CD1c-positive myeloid dendritic cell (primary cell): ENCODE data around the gene TAS1R3.

ENCODE experiments used
- DNase-seq: peaks from one replicate; pipeline ENCODE4 v3.0.0-alpha.2; 2016; ENCODE audit errors: extremely low spot score

TAS1R3 gene

DNA sequence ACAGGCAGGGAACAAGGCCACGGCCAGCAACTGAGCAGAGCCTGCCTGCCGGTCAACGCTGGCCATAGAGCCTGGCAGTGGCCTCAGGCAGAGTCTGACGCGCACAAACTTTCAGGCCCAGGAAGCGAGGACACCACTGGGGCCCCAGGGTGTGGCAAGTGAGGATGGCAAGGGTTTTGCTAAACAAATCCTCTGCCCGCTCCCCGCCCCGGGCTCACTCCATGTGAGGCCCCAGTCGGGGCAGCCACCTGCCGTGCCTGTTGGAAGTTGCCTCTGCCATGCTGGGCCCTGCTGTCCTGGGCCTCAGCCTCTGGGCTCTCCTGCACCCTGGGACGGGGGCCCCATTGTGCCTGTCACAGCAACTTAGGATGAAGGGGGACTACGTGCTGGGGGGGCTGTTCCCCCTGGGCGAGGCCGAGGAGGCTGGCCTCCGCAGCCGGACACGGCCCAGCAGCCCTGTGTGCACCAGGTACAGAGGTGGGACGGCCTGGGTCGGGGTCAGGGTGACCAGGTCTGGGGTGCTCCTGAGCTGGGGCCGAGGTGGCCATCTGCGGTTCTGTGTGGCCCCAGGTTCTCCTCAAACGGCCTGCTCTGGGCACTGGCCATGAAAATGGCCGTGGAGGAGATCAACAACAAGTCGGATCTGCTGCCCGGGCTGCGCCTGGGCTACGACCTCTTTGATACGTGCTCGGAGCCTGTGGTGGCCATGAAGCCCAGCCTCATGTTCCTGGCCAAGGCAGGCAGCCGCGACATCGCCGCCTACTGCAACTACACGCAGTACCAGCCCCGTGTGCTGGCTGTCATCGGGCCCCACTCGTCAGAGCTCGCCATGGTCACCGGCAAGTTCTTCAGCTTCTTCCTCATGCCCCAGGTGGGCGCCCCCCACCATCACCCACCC is at the start of gene TAS1R3:
TAS1R3 (plus strand) TSS at position 213 of the 898 bp plus-strand sequence; CDS start at position 279, 66 bp downstream.
- no peak for DNase-seq

DNA sequence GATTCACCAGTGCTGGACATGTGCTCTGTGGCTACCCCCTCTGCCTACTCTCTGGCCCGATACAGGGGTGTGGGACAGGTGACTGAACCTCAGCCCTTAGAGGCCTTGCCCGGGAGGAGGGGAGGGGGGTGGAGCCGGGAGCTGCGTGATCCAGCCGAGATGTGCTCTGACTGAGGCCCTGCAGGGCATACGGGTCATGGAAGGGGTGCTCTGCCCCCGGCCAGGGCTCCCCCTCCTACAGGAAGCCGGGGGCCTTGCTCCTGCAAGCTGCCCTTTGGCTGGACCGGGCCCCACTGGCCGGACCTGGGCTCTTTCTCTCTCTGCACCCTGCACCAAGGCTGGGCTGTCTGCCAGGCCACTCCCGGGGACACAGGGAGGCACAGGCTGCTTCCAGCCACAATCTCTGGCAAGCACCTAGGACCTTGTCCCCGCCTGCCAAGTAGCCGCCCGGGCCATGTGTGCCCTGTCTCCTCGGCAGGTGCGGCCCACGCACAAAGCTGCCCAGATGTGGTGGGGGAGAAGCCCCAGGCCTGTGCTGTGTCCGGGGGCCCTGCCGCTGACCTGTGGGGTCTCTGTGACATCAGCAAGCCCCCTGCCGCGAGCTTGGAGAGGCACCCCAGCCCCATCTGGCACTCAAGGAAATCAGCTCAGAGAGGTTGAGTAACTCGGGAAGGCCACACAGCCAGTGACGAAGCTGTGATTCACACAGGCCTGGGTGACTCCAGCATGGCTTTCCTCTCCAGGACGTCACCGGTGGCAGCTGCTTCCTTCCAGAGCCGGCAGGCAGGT is 49.4 kb upstream of the TAS1R3 start:
- peak; percentile 27 for DNase-seq

DNA sequence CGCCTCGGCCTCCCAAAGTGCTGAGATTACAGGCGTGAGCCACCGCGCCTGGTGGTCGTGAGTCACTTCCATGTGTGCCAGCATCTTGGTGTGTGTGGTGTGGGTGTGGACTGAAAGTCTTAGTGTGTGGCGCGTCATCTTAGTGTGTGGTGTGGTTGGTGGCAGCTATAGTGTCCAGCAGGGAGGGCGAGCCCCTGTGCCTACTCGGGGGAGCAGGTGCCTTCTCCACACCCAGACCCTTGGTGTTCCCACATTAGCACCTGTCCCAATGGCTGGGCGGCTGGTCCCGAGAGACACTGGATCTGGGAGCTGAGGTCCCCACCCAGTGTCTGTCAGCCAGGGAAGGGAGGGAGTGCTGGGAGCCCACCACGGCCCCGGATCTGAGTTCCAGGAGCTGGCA is 48.1 kb upstream of the TAS1R3 start:
- DNase-seq, result peak; percentile 18

DNA sequence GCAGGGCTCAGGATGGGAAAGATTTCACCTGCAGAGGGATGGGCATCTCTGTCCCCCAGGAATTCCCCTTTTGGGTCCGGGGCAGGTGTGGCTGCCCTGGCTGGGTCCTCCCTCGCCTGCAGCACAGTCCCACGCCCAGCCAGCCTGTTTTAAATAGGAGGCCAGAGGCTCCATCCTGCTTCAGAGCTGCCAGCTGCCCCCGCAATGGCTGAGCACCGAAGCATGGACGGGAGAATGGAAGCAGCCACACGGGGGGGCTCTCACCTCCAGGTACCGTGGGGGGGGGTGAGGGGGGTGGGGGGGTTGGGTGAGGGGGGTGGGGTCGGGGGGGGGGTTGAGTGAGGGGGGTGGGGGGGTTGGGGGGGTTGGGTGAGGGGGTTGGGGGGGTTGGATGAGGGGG is 47.3 kb upstream of the TAS1R3 start:
- DNase-seq, result no peak

DNA sequence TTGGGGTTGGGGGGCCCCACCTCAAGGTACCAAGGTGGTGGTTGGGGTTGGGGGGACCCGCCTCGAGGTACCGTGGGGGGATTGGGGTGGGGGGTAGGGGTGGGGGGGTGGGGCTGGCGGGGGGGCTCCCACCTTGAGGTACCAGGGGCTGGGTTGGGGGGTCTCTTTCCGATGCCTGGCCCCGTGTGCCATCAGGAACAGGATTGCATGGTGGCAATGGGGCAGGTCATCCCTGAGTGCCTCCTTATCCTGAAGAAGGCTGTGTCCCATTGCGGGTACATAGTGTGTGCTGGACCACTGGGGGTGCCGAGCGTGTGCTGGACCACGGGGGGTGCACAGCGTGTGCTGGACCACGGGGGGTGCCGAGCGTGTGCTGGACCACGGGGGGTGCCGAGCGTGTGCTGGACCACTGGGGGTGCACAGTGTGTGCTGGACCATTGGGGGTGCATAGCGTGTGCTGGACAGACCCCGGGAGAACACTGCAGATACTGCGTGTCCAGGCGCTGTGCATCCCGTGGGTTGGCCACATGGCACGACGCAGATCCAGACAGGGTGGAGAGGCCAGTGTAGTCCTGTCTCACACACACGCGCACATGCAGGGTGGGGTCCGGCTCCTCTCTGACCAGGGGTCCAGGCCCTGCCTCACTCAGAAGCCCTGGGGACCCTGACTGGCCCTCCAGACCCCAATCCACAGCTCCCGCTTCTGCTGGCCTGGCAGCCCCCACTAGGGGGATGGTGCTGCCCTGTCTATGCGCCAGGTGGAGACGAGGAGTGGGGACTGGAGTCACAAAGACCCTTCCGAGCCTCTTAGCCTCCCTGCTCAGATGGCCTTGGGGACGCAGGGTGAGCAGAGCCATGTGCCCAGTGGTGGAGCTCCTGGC is 46.6 kb upstream of the TAS1R3 start:
- no peak for DNase-seq

DNA sequence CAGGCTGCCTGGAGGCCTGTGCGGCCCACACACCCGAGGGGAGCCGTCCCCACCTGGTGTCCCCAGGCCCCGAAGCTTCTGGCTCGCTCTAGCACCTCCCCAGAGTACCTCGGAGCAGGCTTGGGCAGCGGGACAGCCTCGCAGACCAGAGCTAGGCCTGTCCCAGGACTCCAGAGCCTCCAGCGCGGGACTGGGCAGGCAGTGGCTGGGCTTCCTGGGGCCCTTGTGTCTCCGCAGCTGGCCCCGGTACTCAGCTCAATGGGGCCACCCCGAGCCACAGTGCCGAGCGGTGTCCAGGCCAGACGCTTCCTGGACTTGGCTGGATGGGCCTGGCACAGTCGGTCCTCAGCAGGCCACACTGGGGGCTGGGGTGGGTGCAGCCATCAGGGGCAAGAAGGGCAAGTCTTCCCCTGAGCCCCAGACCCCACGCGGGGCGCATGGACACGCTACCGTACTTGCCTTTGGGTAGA is 45.9 kb upstream of the TAS1R3 start:
- DNase-seq, result no peak

DNA sequence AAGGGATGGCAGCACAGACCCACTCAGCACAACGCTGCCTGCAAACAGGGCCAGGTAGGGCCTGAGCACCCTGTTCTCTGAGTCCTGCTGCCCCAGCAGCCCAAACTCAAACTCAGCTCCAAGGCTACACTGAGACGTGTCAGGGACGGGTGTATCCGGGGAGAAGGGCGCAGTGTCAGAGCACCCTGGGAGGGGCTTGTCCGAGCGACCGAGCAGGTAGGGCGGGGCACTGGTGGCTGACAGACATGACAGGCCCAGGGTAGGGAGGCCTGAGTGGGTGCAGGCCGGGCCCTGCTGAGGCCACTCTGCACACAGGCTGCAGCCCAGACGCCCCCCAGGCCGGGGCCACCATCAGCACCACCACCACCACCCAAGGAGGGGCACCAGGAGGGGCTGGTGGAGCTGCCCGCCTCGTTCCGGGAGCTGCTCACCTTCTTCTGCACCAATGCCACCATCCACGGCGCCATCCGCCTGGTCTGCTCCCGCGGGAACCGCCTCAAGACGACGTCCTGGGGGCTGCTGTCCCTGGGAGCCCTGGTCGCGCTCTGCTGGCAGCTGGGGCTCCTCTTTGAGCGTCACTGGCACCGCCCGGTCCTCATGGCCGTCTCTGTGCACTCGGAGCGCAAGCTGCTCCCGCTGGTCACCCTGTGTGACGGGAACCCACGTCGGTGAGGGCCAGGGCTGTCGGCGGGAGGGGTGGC is 45.3 kb upstream of the TAS1R3 start:
- DNase-seq, result no peak

DNA sequence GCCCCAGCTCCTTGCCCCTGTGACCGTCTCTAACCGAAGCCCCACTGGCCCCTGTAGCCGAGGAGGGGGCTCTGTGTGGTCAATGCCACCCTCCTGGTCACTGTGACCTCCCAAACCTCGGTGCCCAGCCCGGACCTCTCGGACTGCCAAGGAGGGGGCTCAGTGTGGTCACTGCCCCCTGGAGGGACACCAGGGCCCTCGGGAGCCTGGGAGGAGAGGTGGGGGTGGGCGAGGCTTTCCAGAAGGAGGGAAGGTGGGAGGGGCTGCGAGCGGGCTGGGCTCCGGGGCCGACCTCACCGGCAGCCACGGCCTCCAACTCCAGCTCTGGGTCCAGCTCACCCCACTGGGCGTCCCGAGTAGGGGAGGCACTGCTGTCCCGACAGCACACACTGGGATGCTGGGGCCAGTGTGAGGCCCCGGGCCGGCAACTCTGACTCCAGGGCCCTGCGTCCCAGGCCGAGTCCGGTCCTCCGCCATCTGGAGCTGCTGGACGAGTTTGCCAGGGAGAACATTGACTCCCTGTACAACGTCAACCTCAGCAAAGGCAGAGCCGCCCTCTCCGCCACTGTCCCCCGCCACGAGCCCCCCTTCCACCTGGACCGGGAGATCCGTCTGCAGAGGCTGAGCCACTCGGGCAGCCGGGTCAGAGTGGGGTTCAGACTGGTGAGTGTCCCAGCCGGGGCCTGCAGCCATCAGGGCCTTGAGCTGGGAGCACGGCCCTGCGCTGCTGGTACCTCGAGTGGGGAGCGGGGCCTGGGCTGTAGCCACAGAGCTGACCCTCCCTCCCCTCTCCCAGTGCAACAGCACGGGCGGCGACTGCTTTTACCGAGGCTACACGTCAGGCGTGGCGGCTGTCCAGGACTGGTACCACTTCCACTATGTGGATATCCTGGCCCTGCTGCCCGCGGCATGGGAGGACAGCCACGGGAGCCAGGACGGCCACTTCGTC is 44.5 kb upstream of the TAS1R3 start:
- no peak for DNase-seq

DNA sequence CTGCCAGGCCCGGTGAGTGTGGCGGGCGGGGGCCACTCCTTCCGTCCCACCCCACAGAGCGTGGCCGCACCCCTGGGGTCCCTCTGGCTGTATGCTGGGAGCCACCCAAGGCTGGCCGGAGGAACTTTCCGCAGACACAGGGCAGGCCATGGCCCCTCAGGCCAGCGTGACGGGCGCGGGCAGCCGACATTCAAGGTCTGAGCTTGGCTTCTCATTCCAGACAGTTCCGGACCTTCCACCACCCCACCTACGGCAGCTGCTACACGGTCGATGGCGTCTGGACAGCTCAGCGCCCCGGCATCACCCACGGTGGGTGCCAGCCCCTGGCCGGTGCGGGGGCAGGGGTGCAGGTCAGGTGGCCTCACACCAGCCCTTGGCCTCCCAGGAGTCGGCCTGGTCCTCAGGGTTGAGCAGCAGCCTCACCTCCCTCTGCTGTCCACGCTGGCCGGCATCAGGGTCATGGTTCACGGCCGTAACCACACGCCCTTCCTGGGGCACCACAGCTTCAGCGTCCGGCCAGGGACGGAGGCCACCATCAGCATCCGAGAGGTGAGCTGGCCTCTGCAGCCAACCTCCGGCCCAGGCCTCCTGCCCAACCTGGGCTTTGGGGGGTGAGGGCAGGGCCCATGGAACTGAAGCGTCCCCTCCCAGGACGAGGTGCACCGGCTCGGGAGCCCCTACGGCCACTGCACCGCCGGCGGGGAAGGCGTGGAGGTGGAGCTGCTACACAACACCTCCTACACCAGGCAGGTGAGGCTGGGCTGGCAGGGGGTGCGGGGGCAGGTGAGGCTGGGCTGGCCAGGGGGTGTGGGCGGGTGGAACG is 43.6 kb upstream of the TAS1R3 start:
- DNase-seq, result no peak

DNA sequence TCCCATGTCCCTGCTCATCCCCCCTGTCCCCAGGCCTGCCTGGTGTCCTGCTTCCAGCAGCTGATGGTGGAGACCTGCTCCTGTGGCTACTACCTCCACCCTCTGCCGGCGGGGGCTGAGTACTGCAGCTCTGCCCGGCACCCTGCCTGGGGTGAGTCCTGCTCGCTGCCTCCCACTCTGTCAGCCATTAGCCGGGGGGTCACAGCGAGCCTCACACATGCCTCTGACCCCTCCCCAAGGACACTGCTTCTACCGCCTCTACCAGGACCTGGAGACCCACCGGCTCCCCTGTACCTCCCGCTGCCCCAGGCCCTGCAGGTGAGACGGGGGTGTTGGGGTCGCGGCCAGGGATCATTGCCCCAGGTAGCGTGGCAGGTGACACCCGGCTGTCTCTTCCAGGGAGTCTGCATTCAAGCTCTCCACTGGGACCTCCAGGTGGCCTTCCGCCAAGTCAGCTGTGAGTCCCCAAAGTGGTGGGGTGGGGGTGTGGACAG is 40.8 kb upstream of the TAS1R3 start:
- peak; percentile 57 for DNase-seq

DNA sequence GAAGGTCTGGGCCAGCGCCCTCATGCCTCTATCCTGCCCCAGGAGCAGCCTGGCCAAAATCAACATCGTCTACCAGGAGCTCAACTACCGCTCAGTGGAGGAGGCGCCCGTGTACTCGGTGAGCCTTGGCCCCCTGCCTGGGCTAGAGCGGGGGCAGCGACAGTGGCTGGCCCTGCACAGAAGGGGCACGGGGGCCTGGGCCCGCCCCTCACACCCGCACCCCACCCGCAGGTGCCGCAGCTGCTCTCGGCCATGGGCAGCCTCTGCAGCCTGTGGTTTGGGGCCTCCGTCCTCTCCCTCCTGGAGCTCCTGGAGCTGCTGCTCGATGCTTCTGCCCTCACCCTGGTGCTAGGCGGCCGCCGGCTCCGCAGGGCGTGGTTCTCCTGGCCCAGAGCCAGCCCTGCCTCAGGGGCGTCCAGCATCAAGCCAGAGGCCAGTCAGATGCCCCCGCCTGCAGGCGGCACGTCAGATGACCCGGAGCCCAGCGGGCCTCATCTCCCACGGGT is 40.0 kb upstream of the TAS1R3 start:
- no peak for DNase-seq

DNA sequence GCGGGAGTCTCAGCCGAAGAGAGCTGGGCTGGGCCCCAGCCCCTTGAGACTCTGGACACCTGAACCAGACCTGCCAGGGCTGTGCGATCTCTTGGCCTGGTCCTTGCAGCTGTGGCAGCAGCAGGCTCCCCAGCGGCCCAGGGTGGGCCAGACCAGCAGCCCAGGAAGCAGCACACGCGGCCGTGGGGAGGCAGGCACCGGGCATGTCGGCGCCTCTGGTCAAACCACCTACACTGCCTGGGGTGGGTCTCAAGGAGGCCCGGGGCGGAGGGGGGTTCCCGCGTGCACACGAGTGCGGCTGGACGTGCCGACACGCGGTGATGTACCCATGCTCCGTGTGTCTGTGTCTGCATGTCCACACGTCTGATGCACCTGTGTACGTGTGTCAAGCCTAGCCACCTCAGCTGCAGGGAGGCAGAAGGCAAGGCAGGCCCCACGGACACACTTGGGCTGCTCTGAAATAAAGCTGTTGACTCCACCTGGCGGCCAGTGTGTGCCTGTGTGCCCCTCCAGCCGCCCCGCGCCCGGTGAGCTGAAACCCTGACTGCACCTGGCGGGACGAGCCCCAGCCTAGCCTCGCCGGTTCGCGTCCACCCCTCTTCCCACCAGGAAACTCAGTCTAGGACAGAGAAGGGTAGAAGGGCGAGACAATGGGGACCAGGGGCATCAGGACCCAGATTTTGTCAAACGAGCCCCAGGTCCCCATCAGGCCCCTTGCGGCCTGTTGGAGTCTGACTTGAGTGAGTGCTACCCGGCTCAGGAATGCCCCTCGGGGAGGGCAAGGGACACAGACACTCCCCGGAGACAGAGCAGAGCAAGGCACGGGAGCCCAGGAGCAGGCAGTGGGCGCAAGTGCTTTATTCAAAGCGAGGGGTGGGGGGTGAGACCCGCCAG is 39.3 kb upstream of the TAS1R3 start:
- peak; percentile 40 for DNase-seq

DNA sequence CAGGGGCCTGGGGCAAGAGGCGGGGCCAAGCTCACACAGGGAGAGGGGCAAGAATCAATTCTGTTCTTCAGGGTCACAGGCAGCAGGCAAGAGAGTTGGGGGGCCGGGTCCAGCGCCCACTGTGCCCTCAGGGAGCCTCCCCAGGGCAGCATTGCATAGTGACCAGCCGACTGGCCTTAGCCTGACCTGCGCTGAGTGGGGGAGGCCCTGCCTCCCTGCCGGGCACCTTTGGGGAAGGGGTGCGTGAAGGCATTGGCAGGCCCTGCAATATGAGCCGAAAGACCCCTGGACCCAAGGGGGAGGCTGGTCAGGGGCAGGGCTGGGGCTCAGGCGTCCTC is 38.7 kb upstream of the TAS1R3 start:
- DNase-seq, result no peak

DNA sequence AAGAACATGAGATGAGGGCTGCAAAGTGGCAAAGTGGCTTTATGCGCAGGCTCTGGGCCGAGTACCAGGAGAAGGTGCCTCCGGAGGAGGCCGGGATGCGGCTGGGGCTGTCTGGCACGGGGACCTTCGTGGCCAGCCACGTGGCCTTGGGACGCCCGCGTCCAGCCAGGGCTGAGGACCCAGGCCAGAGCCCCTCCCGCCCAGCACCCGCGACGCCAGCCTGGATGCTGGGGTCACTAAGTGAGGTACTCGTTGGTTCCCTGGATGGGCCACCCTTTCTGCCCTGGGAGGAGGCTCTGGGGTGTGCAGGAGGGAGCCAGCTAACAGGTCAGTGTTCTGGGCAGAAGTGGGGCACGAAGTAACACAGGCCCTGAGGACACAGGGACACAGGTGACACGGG is 38.2 kb upstream of the TAS1R3 start:
- DNase-seq, result no peak

DNA sequence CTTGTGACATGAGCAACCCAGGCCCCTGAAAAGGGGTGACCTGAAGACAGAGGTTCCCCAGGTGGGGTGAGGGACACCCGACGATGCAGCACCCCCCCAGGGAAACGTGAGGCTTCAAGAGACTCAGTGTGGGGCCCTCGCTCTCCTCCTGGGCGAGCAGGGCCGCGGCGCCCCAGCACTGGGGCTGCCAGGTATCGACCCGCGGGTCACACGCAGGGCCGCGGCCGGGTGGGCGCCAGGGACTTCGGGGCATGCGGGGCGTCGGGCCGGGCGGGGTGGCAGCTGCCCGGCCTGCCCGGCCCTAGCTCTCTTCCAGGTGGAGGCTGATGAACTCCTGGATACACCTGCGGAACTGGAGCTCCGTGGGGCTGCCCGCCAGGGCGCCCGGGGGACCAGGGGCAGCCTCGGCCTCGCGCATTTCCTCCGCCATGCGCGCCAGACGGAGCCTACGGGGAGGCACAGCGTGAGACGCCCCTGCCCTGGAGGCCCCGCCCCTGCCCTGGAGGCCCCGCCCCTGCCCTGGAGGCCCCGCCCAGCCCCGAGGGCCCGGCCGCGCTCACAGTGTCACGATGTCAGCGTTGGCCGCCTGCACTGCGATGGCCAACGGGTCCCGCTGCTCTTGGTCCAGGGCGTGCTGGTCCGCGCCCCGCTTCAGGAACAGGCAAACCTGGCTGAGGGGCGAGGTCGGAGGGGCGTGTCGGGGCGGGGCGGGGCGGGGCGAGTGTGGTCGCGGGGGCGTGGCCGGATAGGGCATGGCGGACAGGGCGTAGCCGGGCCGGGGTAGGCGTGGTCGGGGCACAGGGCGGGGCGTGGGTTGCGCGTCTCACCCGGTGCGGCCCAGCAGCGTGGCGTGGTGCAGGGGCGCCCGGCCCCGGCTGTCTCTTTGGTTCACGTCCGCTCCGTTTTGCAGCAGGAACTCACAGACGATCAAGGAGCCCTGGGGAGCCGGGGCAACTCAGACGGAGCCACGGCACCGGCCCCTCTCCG is 37.5 kb upstream of the TAS1R3 start:
- DNase-seq, result no peak

DNA sequence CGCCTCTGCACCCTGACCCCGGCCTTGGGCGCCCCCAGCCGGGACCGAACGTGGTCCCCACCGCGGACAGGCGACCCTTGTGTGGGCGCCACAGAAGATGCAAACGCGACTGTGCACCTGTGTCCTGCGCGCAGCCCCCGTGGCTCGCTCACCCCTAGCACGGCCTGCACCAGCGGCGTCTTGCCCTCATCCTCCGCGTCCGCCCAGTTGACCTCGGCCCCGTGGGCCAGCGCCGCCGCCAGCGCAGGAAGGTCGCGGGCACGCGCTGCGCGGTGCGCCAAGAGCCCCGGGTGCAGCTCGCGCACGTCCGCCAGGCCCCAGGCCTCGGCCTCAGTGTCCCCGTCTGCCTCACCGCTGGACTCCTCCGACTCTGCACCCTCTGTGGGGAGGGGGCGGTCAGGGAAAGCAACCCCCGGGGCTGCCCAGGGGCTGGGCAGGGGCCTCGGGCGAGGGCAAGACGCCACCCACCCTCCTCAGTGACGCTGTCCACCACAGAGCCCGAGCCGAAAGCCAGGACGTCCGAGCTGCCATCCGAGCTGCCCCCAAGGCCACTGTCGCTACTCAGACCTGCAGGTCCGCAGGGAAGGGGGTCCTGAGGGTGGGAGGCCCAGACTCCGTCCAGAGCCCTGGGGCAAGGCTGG is 36.7 kb upstream of the TAS1R3 start:
- no peak for DNase-seq
